ENCODE measurements around the gene RPP14.
"Not testable (repeated sequence)": the region's sequence is repeated elsewhere in the genome, so short reads cannot be mapped to it uniquely, and the experiment has no call there.

The RPP14 gene

GRCh38 chr3:58305882-58306711, at the start of gene RPP14, which contains the start of gene HTD2:
Gene RPP14 (plus strand): TSS chr3:58306245. CDS start chr3:58310330, 4,085 bp downstream.
Gene HTD2 (plus strand): TSS chr3:58306520. CDS start chr3:58317614, 11,094 bp downstream.
- DNase-seq (ENCODE audit: low read depth in 3 of 3), result peak; percentile 98 to 99 (median 99)

- no peak for DNase-seq (ENCODE audit: low read depth in 3 of 3)
Observed at GRCh38 chr3:58256511-58256910, 49.5 kb upstream of the RPP14 start.

GRCh38 chr3:58258392-58259055, 47.5 kb upstream of the RPP14 start:
- DNase-seq (ENCODE audit: low read depth in 3 of 3), result no peak

- DNase-seq (ENCODE audit: low read depth in 3 of 3), result no peak
Observed at GRCh38 chr3:58260261-58260731, 45.7 kb upstream of the RPP14 start.

GRCh38 chr3:58260733-58261132, 45.3 kb upstream of the RPP14 start:
- no peak for DNase-seq (ENCODE audit: low read depth in 3 of 3)

GRCh38 chr3:58261954-58262666, 43.9 kb upstream of the RPP14 start:
- no peak for DNase-seq (ENCODE audit: low read depth in 3 of 3)

- no peak for DNase-seq (ENCODE audit: low read depth in 3 of 3)
Observed at GRCh38 chr3:58266577-58266976, 39.5 kb upstream of the RPP14 start.

GRCh38 chr3:58267543-58267942, 38.5 kb upstream of the RPP14 start:
- not testable (repeated sequence) for DNase-seq (ENCODE audit: low read depth in 3 of 3)

GRCh38 chr3:58269356-58269755, 36.7 kb upstream of the RPP14 start:
- no peak for DNase-seq (ENCODE audit: low read depth in 3 of 3)

GRCh38 chr3:58270485-58270884, 35.6 kb upstream of the RPP14 start:
- no peak for DNase-seq (ENCODE audit: low read depth in 3 of 3)

- DNase-seq (ENCODE audit: low read depth in 3 of 3), result peak in 1 of 3 experiments; percentile 6
Observed at GRCh38 chr3:58271901-58272501, 34.0 kb upstream of the RPP14 start.

- no peak for DNase-seq (ENCODE audit: low read depth in 3 of 3)
Observed at GRCh38 chr3:58272891-58273290, 33.2 kb upstream of the RPP14 start.

- not testable (repeated sequence) for DNase-seq (ENCODE audit: low read depth in 3 of 3)
Observed at GRCh38 chr3:58273362-58273761, 32.7 kb upstream of the RPP14 start.

- no peak for DNase-seq (ENCODE audit: low read depth in 3 of 3)
Observed at GRCh38 chr3:58274027-58274614, 31.9 kb upstream of the RPP14 start.

GRCh38 chr3:58281069-58281468, 25.0 kb upstream of the RPP14 start:
- DNase-seq (ENCODE audit: low read depth in 3 of 3), result no peak

GRCh38 chr3:58285334-58285733, 20.7 kb upstream of the RPP14 start:
- DNase-seq (ENCODE audit: low read depth in 3 of 3), result no peak

GRCh38 chr3:58287354-58287753, 18.7 kb upstream of the RPP14 start:
- DNase-seq (ENCODE audit: low read depth in 3 of 3), result no peak

- DNase-seq (ENCODE audit: low read depth in 3 of 3), result no peak
Observed at GRCh38 chr3:58288011-58288728, 17.9 kb upstream of the RPP14 start.

GRCh38 chr3:58288964-58289613, 17.0 kb upstream of the RPP14 start:
- DNase-seq (ENCODE audit: low read depth in 3 of 3), result not testable (repeated sequence)

- not testable (repeated sequence) for DNase-seq (ENCODE audit: low read depth in 3 of 3)
Observed at GRCh38 chr3:58290446-58290845, 15.6 kb upstream of the RPP14 start.

Measured in stimulated activated CD4-positive, alpha-beta T cell treated with anti-CD3 and anti-CD28 coated beads, TNF-alpha, amount 100 ng/mL, for 24 hours (primary cell).